Activated gamma-delta T cell treated with anti-CD3 and anti-CD28 coated beads, Interleukin-2, amount 50 U/mL, for 16 hours (primary cell): ENCODE data around the gene SHB.

Source experiments
- DNase-seq: peaks from one replicate; pipeline ENCODE4 v3.0.0-alpha.2; 2020; ENCODE audit warnings: low read depth

SHB gene

DNA sequence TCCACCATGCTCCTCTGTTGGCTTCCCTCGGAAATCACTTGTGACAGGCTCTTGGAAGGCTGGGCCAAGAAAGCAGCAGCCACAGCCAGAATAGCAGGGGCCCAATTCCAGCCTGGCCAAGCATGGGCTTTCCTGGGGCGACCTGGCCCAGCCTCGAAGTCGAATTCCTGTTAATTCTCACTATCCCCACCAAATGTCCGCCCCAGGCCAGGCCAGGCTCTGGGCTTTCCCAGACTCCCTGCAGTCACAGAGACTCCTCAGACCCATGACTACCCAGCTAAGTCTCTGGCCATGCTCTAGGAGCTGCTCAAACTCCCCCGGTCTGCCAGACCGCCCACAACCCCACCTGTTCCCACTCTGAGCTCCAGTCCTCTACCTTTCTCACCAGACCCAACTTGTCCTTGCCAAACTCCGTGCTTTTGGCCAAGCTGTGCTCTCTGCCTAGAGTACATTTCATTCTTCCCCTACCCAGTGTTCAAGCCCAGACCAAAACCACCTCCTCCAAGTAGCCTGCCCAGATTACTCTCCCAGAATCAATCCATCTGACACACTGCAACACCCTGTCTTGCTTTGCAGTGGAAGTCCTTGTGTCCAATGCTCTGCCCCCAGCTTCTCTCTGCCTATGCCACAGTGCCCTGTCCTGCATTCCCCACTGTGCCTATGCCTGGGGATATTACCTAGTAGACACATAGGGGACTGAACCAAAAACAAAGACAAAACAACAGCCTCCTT lies 26.2 kb downstream of the SHB start:
- no peak for DNase-seq

GRCh38 chr9:38041564-38042243 lies 27.3 kb downstream of the SHB start:
- DNase-seq: no peak

GRCh38 chr9:38039907-38040682 lies 28.9 kb downstream of the SHB start:
- no peak for DNase-seq

DNA sequence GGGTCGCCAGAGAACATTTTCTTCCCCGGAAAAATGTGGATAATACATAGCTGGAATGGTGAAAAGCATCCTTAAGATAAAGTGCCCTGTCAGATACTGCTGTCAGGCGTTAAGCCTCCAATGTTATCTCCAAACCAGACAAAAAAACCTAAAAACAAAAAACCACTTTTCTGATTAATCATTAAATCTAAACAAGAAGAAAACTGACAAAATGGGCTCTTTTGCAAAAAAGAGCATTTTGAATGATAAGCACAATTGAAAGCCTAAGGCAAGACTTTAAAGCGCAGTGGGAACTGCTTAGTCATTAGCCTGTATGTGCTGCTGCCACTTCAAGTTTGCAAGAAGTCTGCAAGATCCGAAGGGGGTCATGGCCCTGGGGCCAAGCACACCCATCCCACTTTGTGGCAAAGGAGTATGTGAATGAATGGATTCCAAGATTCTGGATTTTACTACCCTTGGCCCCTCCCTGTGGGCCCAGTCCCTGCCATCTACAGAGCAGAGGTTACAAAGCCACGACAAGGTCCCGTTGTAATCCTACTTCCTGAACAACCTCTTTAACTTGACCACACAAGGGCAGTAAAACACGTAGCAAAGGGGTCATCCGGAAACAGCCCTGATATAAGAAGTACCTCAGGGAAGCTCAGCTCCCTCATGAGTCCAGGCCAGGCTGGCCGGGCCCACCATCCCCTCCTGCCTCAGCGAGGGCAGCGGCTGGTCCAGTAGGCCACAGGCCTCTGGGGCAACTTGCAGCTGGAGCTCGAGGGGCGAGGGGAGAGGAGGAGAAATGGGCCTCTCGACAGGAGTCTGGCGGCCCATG lies 29.7 kb downstream of the SHB start:
- no peak for DNase-seq

GRCh38 chr9:38038307-38039089 lies 30.5 kb downstream of the SHB start:
- DNase-seq: no peak

- no peak for DNase-seq
Measured at GRCh38 chr9:38037981-38038306, 31.1 kb downstream of the SHB start.

DNA sequence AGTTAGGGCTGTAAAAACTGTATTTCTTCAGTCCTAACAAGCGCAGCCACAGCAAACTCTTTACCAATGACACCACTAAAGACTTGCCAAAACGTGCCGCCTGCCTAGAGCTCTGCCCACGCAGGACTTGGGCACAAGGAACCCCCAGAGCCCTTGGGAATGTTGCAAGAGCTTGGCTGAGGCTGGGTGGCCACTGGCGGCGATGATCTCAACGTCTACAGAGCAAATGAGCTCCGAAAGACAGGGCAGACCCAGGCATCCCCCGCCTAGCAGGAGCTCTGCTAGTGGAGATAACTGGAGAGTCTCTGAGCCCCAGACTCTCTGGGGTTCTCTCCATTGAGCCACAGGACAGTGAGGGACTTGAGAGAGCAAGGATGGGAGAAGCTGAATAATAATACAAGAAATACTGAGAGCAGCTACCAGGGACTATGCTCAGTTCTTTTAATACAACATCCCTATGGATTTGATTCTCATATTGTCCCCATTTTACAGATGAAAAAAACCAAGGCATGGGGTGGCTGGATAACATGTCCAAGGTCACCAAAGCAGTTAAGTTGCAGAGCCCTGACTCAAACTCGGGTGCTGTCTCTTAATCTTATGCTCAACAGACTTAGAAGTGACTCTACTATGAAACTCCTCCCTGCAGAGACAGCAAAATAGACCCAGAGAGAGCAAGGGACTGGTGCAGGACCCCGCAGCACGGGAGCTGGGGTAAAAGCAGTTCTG lies 32.5 kb downstream of the SHB start:
- DNase-seq: no peak

DNA sequence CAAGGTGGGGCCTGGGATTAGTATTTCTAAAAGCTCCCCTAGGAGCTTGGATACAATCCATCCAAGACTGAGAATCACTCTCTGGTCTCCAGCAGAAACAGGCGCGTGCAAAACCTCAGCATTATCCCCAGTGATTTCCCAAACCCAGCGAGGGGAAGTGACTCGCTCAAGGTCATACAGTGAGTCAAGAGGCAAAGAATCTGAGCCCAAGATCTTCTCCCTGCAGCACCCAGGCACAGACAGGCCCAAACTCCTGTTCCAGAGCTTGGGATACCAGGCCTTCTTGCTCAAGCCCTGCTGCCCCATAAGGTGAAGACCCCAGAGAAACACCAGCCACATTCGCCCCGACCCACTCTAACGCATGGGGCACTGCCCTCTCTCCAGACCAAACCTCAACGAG lies 33.2 kb downstream of the SHB start:
- no peak for DNase-seq

DNA sequence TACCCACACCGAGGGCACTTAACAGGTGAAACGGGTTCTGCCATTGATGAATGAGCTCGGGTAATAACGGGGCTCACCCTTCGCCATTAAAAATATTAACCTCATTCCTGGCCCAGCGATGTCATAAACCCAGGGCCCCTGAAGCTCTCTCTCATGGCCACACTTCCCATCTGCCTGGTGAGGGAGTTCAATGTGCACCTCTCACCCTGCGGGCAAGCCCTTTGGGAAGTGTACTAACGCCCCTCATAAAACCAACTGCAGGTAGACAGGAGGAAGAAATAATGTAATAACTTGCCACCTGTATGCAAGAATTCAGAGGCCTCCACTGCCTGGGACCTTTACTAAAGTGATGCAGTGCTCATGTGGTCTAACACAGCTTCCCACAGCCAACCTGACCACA lies 35.1 kb downstream of the SHB start:
- no peak for DNase-seq

- no peak for DNase-seq
Measured at GRCh38 chr9:38032266-38033110, 36.5 kb downstream of the SHB start.

DNA sequence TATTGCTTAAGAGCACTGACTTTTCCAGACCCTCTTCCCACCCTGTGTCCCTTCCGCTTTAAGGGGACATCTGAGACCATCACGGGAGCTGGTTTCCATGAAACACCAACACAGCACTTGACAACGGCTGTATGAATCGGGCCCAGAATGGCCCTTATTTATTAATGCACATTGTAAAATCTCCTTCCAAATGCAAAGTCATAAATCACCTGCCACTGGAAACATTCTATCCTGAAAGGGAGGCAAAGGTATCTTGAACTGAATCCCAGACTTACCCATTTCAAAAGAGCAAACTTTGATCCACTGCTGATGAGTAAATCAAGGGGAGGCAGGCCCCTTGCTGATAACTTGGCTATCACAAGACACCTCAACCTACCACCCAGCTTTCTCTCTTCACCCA lies 37.4 kb downstream of the SHB start:
- DNase-seq: no peak

- DNase-seq: no peak
Measured at GRCh38 chr9:38030658-38031057, 38.4 kb downstream of the SHB start.

DNA sequence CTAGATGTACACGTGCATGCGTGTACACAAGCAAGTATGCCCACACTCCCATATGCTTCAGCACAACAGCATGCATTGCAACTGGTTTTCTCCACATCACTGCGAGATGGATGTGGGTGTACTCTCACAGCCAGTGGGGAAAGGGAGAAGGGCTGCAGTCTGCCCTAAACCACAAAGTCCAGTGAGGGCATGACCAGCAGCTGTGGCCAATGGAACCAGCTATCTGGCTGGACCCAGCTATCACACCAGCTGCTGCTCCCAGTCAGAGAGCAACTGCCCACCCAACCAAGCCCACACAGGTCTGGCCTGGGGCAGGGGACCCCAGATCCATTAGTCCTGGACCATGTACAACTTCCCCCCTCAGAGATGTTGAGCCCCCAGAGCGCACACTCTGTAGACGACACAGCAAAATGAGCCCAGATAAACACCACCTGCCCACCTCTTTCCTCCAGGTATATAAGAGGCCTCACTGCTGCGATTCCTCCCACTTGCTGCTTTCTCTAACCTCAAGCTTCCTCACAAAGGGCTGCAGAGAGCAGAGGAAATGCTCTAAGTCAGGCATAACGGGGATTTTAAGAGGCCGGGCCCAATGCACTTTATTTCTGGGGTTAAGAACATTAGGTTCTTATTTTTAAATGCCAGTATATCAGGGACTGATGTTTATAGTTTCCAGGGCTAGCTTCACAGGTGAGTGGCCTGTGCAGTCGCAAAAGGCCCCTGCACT lies 39.0 kb downstream of the SHB start:
- no peak for DNase-seq

DNA sequence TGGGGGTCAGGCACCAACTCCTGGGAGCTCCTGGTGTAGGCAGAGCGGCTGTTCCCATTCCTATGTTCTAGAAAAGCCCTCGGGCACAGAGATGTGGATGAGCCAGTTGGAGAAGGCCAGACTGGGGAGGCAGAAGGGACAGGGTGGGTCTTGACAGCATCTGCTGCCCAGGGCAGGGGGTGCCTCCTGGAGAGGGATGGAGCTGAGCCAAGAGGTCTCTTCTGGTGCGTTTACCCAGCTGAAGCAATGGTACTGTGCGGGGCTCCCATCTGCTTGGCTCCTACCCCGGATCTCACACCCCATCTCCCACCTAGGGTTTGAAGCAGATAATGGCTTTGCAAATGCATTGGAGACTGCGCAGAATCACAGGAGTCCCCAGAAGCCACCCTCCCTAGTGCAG lies 41.3 kb downstream of the SHB start:
- no peak for DNase-seq

DNA sequence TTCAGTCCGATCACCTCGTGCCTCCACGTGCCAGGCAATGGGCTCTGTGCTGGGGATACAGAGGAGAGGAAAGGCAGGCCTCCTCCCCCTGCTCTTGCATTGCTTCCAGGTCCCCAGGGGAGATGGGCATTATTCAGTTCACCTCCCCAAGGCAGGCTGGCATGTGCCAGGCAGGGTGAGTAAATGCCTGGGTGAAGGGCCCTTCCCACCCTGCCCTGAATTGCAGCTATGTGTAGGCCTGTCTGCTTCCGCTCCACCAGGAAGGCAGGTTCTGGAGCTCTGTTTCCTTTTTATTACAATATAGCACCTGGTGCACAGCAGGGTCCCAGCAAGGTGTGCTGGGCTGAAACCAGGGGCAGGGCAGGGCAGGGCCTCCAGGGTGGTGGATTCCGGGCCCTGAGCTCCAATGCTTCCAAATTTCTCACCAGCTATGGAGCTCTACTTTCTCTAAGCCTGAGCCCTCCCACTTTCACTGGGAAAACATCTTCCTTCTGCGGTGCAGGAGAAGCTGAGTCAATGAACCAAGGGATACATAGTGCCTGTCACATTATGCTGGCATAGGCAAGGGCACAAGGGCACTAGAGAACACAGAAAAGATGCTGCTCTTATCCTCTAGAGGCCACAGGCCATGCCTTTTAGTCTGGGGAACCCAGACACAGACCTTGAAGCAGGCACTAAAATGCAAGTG lies 42.0 kb downstream of the SHB start:
- DNase-seq: no peak

GRCh38 chr9:38026021-38026809 lies 42.8 kb downstream of the SHB start:
- DNase-seq: no peak

DNA sequence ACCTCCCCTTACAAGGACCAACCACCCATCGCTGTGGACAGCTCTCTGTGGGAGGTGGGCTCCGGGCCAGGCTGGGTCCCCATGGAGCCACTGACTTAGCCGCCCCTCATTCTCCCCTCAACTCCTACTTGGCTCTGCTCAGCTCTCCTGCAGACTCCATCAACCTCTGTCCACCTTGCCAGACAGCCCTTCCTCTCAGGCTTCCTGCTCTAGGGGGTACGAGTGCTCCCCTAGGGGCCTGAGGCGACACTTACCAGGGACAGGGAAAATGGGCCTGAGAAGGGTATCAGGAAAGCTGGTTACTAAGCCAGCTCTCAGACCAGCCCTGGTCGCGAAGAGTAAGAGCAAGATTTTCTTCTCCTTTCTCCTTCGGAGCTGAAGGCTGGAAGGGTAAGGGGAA lies 43.9 kb downstream of the SHB start:
- no peak for DNase-seq
